T-helper 17 cell (primary cell): Measurements from ENCODE around the gene PLPPR4. TPM values are rescaled to one million over a fixed set of nuclear protein-coding genes. Genes with fewer than 3 reads are reported as not detected.
A peak's percentile ranks its signal among the peaks of the same experiment; 100 is the strongest.

ENCODE experiments used
- ATAC-seq: fragments of 150-1000 bp; cut with Tn5 transposase; 2 replicates; pipeline ENCODE4 v1.10.0; 2021; ENCODE audit warnings: mild to moderate bottlenecking, moderate library complexity
- DNase-seq, 3 donors: peaks; one replicate each; pipeline versions ENCODE4 v3.0.0 to v3.0.0-alpha.2; 2020 to 2021
- H3K9me3 ChIP-seq: one replicate; pipeline ENCODE4 v1.7.0; 2013; ENCODE audit warnings: low read length, mild to moderate bottlenecking; ENCODE audit not compliant: control insufficient read depth, poor library complexity, severe bottlenecking
- H3K27ac Mint-ChIP-seq: one replicate; pipeline ENCODE4 v1.8.0; 2022; ENCODE audit warnings: mild to moderate bottlenecking, moderate library complexity, mixed read lengths
- H3K27me3 Mint-ChIP-seq: one replicate; pipeline ENCODE4 v1.8.0; 2022; ENCODE audit warnings: mixed read lengths
- H3K36me3 Mint-ChIP-seq: one replicate; pipeline ENCODE4 v1.8.0; 2022; ENCODE audit warnings: low read depth, mixed read lengths
- H3K4me1 Mint-ChIP-seq: one replicate; pipeline ENCODE4 v1.8.0; 2022; ENCODE audit warnings: mild to moderate bottlenecking, mixed read lengths
- H3K4me3 Mint-ChIP-seq: one replicate; pipeline ENCODE4 v1.8.0; 2022; ENCODE audit warnings: mild to moderate bottlenecking, moderate library complexity, mixed read lengths
- total RNA-seq, 4 donors: library from RNA in 2 of 4; stranded (reverse) in 2 of 4; gene quantifications; one replicate each; pipeline ENCODE4 v1.2.3 and lab custom pipeline; 2022 to 2026

PLPPR4 gene, protein sequence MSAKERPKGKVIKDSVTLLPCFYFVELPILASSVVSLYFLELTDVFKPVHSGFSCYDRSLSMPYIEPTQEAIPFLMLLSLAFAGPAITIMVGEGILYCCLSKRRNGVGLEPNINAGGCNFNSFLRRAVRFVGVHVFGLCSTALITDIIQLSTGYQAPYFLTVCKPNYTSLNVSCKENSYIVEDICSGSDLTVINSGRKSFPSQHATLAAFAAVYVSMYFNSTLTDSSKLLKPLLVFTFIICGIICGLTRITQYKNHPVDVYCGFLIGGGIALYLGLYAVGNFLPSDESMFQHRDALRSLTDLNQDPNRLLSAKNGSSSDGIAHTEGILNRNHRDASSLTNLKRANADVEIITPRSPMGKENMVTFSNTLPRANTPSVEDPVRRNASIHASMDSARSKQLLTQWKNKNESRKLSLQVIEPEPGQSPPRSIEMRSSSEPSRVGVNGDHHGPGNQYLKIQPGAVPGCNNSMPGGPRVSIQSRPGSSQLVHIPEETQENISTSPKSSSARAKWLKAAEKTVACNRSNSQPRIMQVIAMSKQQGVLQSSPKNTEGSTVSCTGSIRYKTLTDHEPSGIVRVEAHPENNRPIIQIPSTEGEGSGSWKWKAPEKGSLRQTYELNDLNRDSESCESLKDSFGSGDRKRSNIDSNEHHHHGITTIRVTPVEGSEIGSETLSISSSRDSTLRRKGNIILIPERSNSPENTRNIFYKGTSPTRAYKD
- total RNA-seq (not detected), total RNA-seq (lab: John Stamatoyannopoulos, UW) (0 reads per million in 2 donors)

DNA sequence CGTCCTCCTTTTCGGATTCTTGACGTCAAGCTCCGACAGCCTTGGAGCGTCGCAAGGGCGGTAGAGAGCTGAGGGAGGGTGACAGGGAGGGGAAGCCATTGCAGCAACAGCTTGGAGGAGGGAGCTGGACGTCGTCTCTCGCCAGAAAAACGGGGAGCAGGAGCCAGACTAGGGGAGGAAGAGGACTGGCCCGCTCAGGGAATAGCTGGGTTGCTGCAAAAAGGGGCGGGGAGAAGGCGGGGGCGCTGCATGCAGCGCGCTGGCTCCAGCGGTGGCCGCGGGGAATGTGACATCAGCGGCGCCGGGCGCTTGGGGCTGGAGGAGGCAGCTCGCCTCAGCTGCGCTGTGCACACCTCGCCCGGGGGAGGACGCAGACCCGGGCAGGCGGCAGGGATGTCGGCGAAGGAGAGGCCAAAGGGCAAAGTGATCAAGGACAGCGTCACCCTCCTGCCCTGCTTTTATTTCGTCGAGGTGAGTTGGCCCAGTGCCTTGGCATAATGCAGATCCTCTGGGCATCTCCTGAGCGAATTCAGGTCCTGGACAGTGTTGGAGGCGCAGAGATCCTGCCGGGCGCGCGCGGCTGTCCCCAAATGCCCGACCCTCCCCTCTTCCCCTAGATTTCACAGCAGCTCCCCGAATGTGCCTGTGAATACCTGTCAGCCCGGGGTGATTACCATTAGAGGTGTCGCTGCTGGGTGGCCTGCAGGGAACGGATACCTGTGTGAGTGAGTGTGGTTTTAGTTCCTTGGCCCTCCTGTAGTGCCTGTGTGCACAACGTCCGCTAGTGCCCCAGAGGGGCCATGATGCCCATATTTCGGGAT is at the start of gene PLPPR4:
Gene PLPPR4, plus strand, starts transcription at position 292 of the 821 bp plus-strand sequence. Its CDS starts 102 bp downstream, at position 394.
- H3K9me3 ChIP-seq = no peaks in the 10 kb centered on the region
- H3K27me3 Mint-ChIP-seq = peaks cover 48% of the 10 kb centered on the region

GRCh38 chr1:99216956-99217355 is 47.3 kb upstream of the PLPPR4 start:
- Mint-ChIP-seq H3K27ac (no peak overlapping the region), H3K27me3 (peaks cover 10% of the 10 kb centered on the region), H3K36me3 (no peaks in the 10 kb centered on the region), H3K4me3 (no peak overlapping the region), H3K4me1 (no peaks in the 10 kb centered on the region)
- peaks cover 3% of the 10 kb centered on the region for H3K9me3 ChIP-seq
- ATAC-seq = no peak
- no peak for DNase-seq

More for the DNA sequence above, at the start of gene PLPPR4:
- peaks cover 2% of the 10 kb centered on the region for H3K4me1 Mint-ChIP-seq
- H3K36me3 Mint-ChIP-seq = peaks cover 2% of the 10 kb centered on the region
- H3K27ac Mint-ChIP-seq = no peak within 1 kb of the TSS
- ATAC-seq (no peak), DNase-seq (no peak)
- peak within 1 kb of the TSS; percentile 63 for H3K4me3 Mint-ChIP-seq

- H3K36me3 Mint-ChIP-seq = no peaks in the 10 kb centered on the region
- H3K27me3 Mint-ChIP-seq = peaks cover 10% of the 10 kb centered on the region
- H3K9me3 ChIP-seq = peaks cover 3% of the 10 kb centered on the region
- no peaks in the 10 kb centered on the region for H3K4me1 Mint-ChIP-seq
- H3K4me3 Mint-ChIP-seq = no peak overlapping the region
- no peak for ATAC-seq
- H3K27ac Mint-ChIP-seq = no peak overlapping the region
- DNase-seq = no peak
These were observed 46.7 kb upstream of the PLPPR4 start for GRCh38 chr1:99217599-99217998.

GRCh38 chr1:99218572-99218971 is 45.7 kb upstream of the PLPPR4 start:
- no peak for ATAC-seq
- Mint-ChIP-seq H3K4me1 (no peaks in the 10 kb centered on the region), H3K27ac (no peak overlapping the region)

GRCh38 chr1:99218999-99219398 is 45.3 kb upstream of the PLPPR4 start:
- peaks cover 3% of the 10 kb centered on the region for H3K9me3 ChIP-seq
- DNase-seq (no peak), ATAC-seq (no peak)
- Mint-ChIP-seq H3K27ac (no peak overlapping the region), H3K4me1 (no peaks in the 10 kb centered on the region), H3K36me3 (no peaks in the 10 kb centered on the region), H3K27me3 (peaks cover 16% of the 10 kb centered on the region), H3K4me3 (no peak overlapping the region)

More at GRCh38 chr1:99218572-99218971, 45.7 kb upstream of the PLPPR4 start:
- no peak for DNase-seq
- Mint-ChIP-seq H3K4me3 (no peak overlapping the region), H3K27me3 (peaks cover 16% of the 10 kb centered on the region), H3K36me3 (no peaks in the 10 kb centered on the region)
- peaks cover 3% of the 10 kb centered on the region for H3K9me3 ChIP-seq

GRCh38 chr1:99227056-99227897 is 37.0 kb upstream of the PLPPR4 start:
- DNase-seq = no peak
- H3K9me3 ChIP-seq = no peaks in the 10 kb centered on the region
- no peak overlapping the region for H3K27ac Mint-ChIP-seq
- H3K4me1 Mint-ChIP-seq = peaks cover 5% of the 10 kb centered on the region
- H3K4me3 Mint-ChIP-seq = no peak overlapping the region
- ATAC-seq = no peak
- peaks cover 47% of the 10 kb centered on the region for H3K27me3 Mint-ChIP-seq
- no peaks in the 10 kb centered on the region for H3K36me3 Mint-ChIP-seq

DNA sequence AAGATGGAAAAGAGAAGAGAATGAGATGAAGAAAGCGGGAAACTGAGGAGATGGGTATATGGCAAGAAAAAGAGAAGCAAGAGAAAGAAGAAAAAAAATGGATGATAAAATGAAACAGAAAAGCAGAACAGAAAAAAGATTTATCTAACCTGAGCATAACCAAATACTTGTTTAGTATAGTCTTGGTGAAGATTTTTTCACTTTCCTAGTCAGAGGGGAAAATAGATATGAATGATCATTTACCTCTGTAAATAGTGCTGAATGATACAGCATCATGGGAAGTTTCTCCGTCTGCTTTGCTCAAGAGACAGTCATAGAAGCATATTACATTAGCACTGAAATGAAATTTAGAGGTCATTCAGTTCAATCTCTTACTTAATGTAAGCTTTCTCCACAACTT is 36.1 kb upstream of the PLPPR4 start:
- ATAC-seq (no peak), DNase-seq (no peak)
- Mint-ChIP-seq H3K27ac (no peak overlapping the region), H3K36me3 (no peaks in the 10 kb centered on the region), H3K4me3 (no peak overlapping the region), H3K4me1 (peaks cover 5% of the 10 kb centered on the region), H3K27me3 (peaks cover 45% of the 10 kb centered on the region)
- H3K9me3 ChIP-seq = no peaks in the 10 kb centered on the region

- no peak for ATAC-seq
- no peaks in the 10 kb centered on the region for H3K9me3 ChIP-seq
- no peak for DNase-seq
- peaks cover 41% of the 10 kb centered on the region for H3K27me3 Mint-ChIP-seq
- H3K4me1 Mint-ChIP-seq = peaks cover 5% of the 10 kb centered on the region
- no peak overlapping the region for H3K27ac Mint-ChIP-seq
- no peak overlapping the region for H3K4me3 Mint-ChIP-seq
- no peaks in the 10 kb centered on the region for H3K36me3 Mint-ChIP-seq
These were observed 35.2 kb upstream of the PLPPR4 start for GRCh38 chr1:99229122-99229521.

GRCh38 chr1:99230695-99231094 is 33.6 kb upstream of the PLPPR4 start:
- Mint-ChIP-seq H3K4me1 (peaks cover 5% of the 10 kb centered on the region), H3K27ac (no peak overlapping the region), H3K4me3 (no peak overlapping the region), H3K36me3 (no peaks in the 10 kb centered on the region), H3K27me3 (peaks cover 30% of the 10 kb centered on the region)
- no peak for ATAC-seq
- H3K9me3 ChIP-seq = no peaks in the 10 kb centered on the region
- DNase-seq = no peak

- Mint-ChIP-seq H3K36me3 (no peaks in the 10 kb centered on the region), H3K4me1 (peaks cover 5% of the 10 kb centered on the region), H3K27ac (no peak overlapping the region), H3K27me3 (peaks cover 23% of the 10 kb centered on the region), H3K4me3 (no peak overlapping the region)
- no peak for DNase-seq
- ATAC-seq = no peak
- no peaks in the 10 kb centered on the region for H3K9me3 ChIP-seq
These were observed 32.1 kb upstream of the PLPPR4 start for GRCh38 chr1:99232172-99232571.

- Mint-ChIP-seq H3K4me3 (no peak overlapping the region), H3K36me3 (no peaks in the 10 kb centered on the region), H3K27me3 (peaks cover 11% of the 10 kb centered on the region), H3K4me1 (peaks cover 2% of the 10 kb centered on the region), H3K27ac (no peak overlapping the region)
- DNase-seq = no peak
- no peaks in the 10 kb centered on the region for H3K9me3 ChIP-seq
- ATAC-seq = no peak
These were observed 30.8 kb upstream of the PLPPR4 start for GRCh38 chr1:99233446-99233845.

- H3K36me3 Mint-ChIP-seq = no peaks in the 10 kb centered on the region
- ATAC-seq (no peak), DNase-seq (no peak)
- no peak overlapping the region for H3K27ac Mint-ChIP-seq
- H3K9me3 ChIP-seq = no peaks in the 10 kb centered on the region
- no peak overlapping the region for H3K4me3 Mint-ChIP-seq
- H3K27me3 Mint-ChIP-seq = peaks cover under 1% of the 10 kb centered on the region
- H3K4me1 Mint-ChIP-seq = peaks cover under 1% of the 10 kb centered on the region
These were observed 27.5 kb upstream of the PLPPR4 start for GRCh38 chr1:99236756-99237155.
